Calu3 (cell line): Measurements from ENCODE around the gene EIF1B. TPM values are rescaled to one million over a fixed set of nuclear protein-coding genes. Genes with fewer than 3 reads are reported as not detected.

Source experiments
- Bru-seq: library from RNA; stranded (reverse); fragments of 400-500 nt; gene quantifications from one replicate; lab custom pipeline; 2021; lab: Mats Ljungman, UMichigan
- BruChase-seq, 2 experiments: library from RNA; stranded (reverse); fragments of 400-500 nt; gene quantifications; one replicate each; lab custom pipeline; 2021; lab: Mats Ljungman, UMichigan
- BruUV-seq: library from RNA; stranded (reverse); fragments of 400-500 nt; replicated peaks from 2 replicates; lab custom pipeline; 2021; lab: Mats Ljungman, UMichigan
- CTCF ChIA-PET: fragments of 300-600 bp; sonication (Branson Sonifier 250); formaldehyde crosslinking; loops from one replicate; lab custom pipeline; 2022; ENCODE audit warnings: antibody characterized with exemption; lab: Charles Lee
- DNase-seq: peaks from one replicate; pipeline ENCODE4 v3.0.0; 2022
- H3K27ac Mint-ChIP-seq: one replicate; pipeline ENCODE4 v1.8.0; 2022; ENCODE audit warnings: mixed read lengths; ENCODE audit not compliant: unreplicated experiment
- H3K27me3 Mint-ChIP-seq: one replicate; pipeline ENCODE4 v1.8.0; 2022; ENCODE audit warnings: mixed read lengths; ENCODE audit not compliant: unreplicated experiment
- H3K36me3 Mint-ChIP-seq: one replicate; pipeline ENCODE4 v1.8.0; 2022; ENCODE audit warnings: mild to moderate bottlenecking, moderate library complexity, mixed read lengths; ENCODE audit not compliant: insufficient read depth, unreplicated experiment
- H3K4me1 Mint-ChIP-seq: one replicate; pipeline ENCODE4 v1.8.0; 2022; ENCODE audit warnings: mild to moderate bottlenecking, low read depth, mixed read lengths; ENCODE audit not compliant: unreplicated experiment
- H3K4me3 Mint-ChIP-seq: one replicate; pipeline ENCODE4 v1.8.0; 2022; ENCODE audit warnings: mild to moderate bottlenecking, low read depth, moderate library complexity, mixed read lengths; ENCODE audit not compliant: unreplicated experiment
- H3K9me3 Mint-ChIP-seq: one replicate; pipeline ENCODE4 v1.8.0; 2022; ENCODE audit warnings: low read depth, mixed read lengths; ENCODE audit not compliant: unreplicated experiment
- intact Hi-C: fragments of 100-400 bp; cut with micrococcal nuclease; formaldehyde crosslinking; loops from one replicate; pipeline ENCODE4 v1.10.0; 2022; ENCODE audit not compliant: unreplicated experiment
- long read RNA-seq: library from polyadenylated mRNA; stranded (forward); transcript quantifications from one replicate; pipeline ENCODE4 v2.0.0, GENCODE V29; 2022
- total RNA-seq: library from RNA; stranded (reverse); gene quantifications from 2 replicates; pipeline ENCODE4 v1.2.3, GENCODE V29; 2022
- TF ChIP-seq, protein P1 (sequence below): fragments of 200-600 bp; IDR thresholded peaks from one replicate; pipeline ENCODE4 v1.8.0; 2022; ENCODE audit warnings: antibody characterized with exemption; ENCODE audit not compliant: unreplicated experiment

Gene EIF1B
- total RNA-seq (37.2 and 41.3 TPM in 2 replicates), Bru-seq, nascent RNA (percentile 87 among the genes with signal in this experiment), BruChase-seq, experiment 1, labeled RNA remaining after a 6-hour chase (percentile 98 among the genes with signal in this experiment), BruChase-seq, experiment 2, labeled RNA remaining after a 2-hour chase (percentile 98 among the genes with signal in this experiment)
- long read RNA-seq, transcript EIF1B-201 (4 exons, 1,010 nt), result major isoform, 60 of 153 reads
- long read RNA-seq, partial matches to known transcripts, result 92 of 153 reads
- long read RNA-seq, other reads (novel, unspliced or antisense), result 1 of 153 reads

GRCh38 chr3:40309418-40309924 is at the start of gene EIF1B:
EIF1B (plus strand) TSS chr3:40309707; CDS start chr3:40309942, 235 bp downstream.
- Mint-ChIP-seq H3K4me3 (peak within 1 kb of the TSS; percentile 93), H3K27ac (peak within 1 kb of the TSS; percentile 94)
- TF ChIP-seq, protein P1, sequence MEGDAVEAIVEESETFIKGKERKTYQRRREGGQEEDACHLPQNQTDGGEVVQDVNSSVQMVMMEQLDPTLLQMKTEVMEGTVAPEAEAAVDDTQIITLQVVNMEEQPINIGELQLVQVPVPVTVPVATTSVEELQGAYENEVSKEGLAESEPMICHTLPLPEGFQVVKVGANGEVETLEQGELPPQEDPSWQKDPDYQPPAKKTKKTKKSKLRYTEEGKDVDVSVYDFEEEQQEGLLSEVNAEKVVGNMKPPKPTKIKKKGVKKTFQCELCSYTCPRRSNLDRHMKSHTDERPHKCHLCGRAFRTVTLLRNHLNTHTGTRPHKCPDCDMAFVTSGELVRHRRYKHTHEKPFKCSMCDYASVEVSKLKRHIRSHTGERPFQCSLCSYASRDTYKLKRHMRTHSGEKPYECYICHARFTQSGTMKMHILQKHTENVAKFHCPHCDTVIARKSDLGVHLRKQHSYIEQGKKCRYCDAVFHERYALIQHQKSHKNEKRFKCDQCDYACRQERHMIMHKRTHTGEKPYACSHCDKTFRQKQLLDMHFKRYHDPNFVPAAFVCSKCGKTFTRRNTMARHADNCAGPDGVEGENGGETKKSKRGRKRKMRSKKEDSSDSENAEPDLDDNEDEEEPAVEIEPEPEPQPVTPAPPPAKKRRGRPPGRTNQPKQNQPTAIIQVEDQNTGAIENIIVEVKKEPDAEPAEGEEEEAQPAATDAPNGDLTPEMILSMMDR, result peak; percentile 60

DNA sequence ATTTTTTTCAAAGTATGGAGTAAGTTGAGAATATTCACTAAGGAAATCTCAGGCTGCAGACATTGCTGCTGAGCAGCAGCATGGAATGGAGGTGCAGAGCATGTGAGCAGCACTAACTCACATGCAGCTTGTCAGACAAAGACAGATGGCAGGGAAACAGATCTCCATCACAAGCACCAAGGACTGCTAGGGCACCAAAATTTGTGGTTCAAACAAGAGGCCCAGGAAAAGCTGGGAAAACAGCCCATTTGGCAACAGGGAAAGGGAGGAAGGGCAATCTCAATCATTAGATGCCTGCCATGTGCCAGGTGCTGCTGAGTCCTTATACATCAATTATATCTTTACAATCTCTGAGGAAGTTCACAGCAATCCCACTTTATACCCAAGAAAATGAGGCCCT is 47.2 kb upstream of the EIF1B start:
- intact Hi-C loops, result no loop called here
- no peaks in the 10 kb centered on the region for H3K27me3 Mint-ChIP-seq
- H3K27ac Mint-ChIP-seq, result no peak overlapping the region
- TF ChIP-seq, protein P1, result no peak
- no peaks in the 10 kb centered on the region for H3K9me3 Mint-ChIP-seq
- DNase-seq, result no peak
- no peaks in the 10 kb centered on the region for H3K36me3 Mint-ChIP-seq
- no TSS peak for BruUV-seq
- H3K4me3 Mint-ChIP-seq, result no peak overlapping the region
- no peaks in the 10 kb centered on the region for H3K4me1 Mint-ChIP-seq
- CTCF ChIA-PET, result no interaction called here

More at GRCh38 chr3:40309418-40309924, at the start of gene EIF1B:
- no peaks in the 10 kb centered on the region for H3K27me3 Mint-ChIP-seq
- H3K36me3 Mint-ChIP-seq, result peaks cover 32% of the 10 kb centered on the region
- intact Hi-C loops, result no loop called here
- peaks cover 6% of the 10 kb centered on the region for H3K4me1 Mint-ChIP-seq
- H3K9me3 Mint-ChIP-seq, result no peaks in the 10 kb centered on the region
- CTCF ChIA-PET, result interaction anchor here (0.6 to 1.6 kb wide), 2 partner anchors 109 to 118 kb away, joined by 4 to 15 read pairs; no protein-coding TSS in a partner anchor
- BruUV-seq, result no TSS peak
- peak; percentile 98 for DNase-seq

GRCh38 chr3:40264451-40264850 is 45.1 kb upstream of the EIF1B start:
- intact Hi-C loops, result no loop called here
- Mint-ChIP-seq H3K9me3 (no peaks in the 10 kb centered on the region), H3K36me3 (no peaks in the 10 kb centered on the region), H3K4me1 (no peaks in the 10 kb centered on the region), H3K27me3 (no peaks in the 10 kb centered on the region), H3K4me3 (no peak overlapping the region), H3K27ac (no peak overlapping the region)
- TF ChIP-seq, protein P1, result no peak
- DNase-seq, result no peak
- no TSS peak for BruUV-seq
- CTCF ChIA-PET, result no interaction called here

DNA sequence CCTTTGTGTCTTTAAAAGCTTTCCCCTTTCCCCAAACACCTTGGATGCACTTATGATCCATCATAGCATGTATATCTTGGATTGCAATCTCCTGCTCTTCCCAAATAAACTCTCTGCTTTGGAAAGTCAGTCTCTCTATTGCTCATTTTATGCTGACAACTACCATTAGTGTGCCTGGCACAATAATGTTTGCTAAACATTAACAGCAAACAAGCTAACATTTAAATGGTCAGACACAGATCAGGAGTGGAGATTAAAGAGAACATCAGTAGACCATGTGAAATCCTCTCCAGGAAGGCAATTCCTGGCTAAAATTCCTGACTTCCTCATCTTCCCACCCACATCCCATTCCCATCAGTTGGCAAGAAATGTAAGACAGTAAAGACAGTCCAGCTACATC is 44.3 kb upstream of the EIF1B start:
- no peak for DNase-seq
- H3K27ac Mint-ChIP-seq, result no peak overlapping the region
- no peaks in the 10 kb centered on the region for H3K4me1 Mint-ChIP-seq
- intact Hi-C loops, result no loop called here
- CTCF ChIA-PET, result no interaction called here
- H3K36me3 Mint-ChIP-seq, result no peaks in the 10 kb centered on the region
- no peak overlapping the region for H3K4me3 Mint-ChIP-seq
- BruUV-seq, result no TSS peak
- TF ChIP-seq, protein P1, result no peak
- no peaks in the 10 kb centered on the region for H3K9me3 Mint-ChIP-seq
- no peaks in the 10 kb centered on the region for H3K27me3 Mint-ChIP-seq
